ENCODE data around the gene MBLAC1.
A peak's percentile ranks its signal among the peaks of the same experiment; 100 is the strongest.
"Not testable (repeated sequence)": the region's sequence is repeated elsewhere in the genome, so short reads cannot be mapped to it uniquely, and the experiment has no call there.

The MBLAC1 gene

DNA sequence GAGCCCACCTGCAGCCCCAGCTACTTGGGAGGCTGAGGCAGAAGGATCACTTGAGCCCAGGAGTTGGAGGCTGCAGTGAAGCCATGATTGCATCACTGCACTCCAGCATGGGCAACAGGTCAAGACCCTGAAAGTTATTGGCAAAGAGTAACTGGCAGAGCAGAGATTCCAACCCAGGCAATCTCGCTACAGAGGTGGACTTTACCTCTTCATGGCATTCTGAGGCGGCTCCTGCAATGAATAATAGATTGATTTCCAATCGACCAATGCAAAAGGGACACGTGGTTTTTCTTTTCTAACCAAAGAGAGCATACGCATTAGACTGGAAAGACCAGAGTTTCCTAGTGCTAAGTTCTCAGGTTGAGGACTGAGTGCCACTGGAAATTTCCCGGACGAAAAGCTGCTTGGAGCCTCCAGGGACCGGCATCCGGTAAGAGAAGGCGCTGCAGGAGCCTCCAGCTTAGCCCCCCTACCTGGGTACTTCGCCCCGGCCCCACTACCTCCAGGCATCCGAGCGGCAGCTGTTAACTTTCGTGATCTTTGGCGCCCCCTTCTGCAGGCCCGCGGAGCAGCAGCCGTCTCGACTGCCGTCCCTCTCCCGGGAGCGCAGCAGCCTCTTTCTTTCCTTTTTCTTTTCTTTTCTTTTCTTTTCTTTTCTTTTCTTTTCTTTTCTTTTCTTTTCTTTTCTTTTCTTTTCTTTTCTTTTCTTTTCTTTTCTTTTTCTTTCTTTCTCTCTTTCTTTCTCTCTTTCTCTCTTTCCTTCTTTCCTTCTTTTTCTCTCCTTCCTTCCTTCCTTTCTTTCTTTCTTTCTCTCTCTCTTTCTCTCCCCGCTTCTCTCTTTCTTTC lies 4.1 kb downstream of the MBLAC1 start:
- DNase-seq (ENCODE audit: low spot score in 2 of 2) (peak; percentile 73 to 92), ATAC-seq (replicated peaks; ENCODE audit: extremely low read depth, poor library complexity, severe bottlenecking) (no peak)
- H3K27ac Mint-ChIP-seq (ENCODE audit: low read depth) = peak overlapping the region; percentile 89
- peaks cover 31% of the 10 kb centered on the region for H3K4me1 Mint-ChIP-seq
- H3K9me3 Mint-ChIP-seq = no peaks in the 10 kb centered on the region
- H3K27me3 Mint-ChIP-seq = no peaks in the 10 kb centered on the region
- H3K4me3 Mint-ChIP-seq = peak overlapping the region; percentile 18
- H3K36me3 Mint-ChIP-seq (ENCODE audit: insufficient read depth) = peaks cover 12% of the 10 kb centered on the region

DNA sequence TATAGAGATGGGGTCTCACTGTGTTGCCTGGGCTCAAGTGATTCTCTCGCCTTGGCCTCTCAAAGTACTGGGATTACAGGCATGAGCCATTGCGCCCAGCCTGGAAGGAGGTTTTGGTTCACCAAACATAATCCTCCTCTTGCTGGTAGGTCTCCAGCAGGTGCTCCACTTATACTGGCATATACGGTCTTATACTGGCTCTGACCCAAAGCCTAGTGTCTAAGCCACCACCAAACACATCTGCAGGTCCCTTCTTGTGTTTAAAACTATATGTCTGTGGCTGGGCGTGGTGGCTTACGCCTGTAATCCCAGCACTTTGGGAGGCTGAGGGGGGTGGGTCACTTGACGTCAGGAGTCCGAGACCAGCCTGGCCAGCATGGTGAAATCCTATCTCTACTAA lies 5.4 kb downstream of the MBLAC1 start:
- ATAC-seq (replicated peaks; ENCODE audit: extremely low read depth, poor library complexity, severe bottlenecking) (no peak), DNase-seq (ENCODE audit: low spot score in 2 of 2) (no peak)
- H3K4me1 Mint-ChIP-seq = peaks cover 21% of the 10 kb centered on the region
- peaks cover 3% of the 10 kb centered on the region for H3K36me3 Mint-ChIP-seq (ENCODE audit: insufficient read depth)
- no peak overlapping the region for H3K4me3 Mint-ChIP-seq
- H3K27me3 Mint-ChIP-seq = no peaks in the 10 kb centered on the region
- no peaks in the 10 kb centered on the region for H3K9me3 Mint-ChIP-seq
- peak overlapping the region; percentile 39 for H3K27ac Mint-ChIP-seq (ENCODE audit: low read depth)

- Mint-ChIP-seq H3K9me3 (no peaks in the 10 kb centered on the region), H3K36me3 (ENCODE audit: insufficient read depth) (peaks cover 3% of the 10 kb centered on the region), H3K4me1 (peaks cover 19% of the 10 kb centered on the region), H3K4me3 (no peak overlapping the region), H3K27ac (ENCODE audit: low read depth) (peak overlapping the region; percentile 39), H3K27me3 (no peaks in the 10 kb centered on the region)
- DNase-seq (ENCODE audit: low spot score in 2 of 2) (peak; percentile 39 to 46), ATAC-seq (replicated peaks; ENCODE audit: extremely low read depth, poor library complexity, severe bottlenecking) (peak; percentile 68)
Observed at GRCh38 chr7:100132697-100133151, 6.0 kb downstream of the MBLAC1 start.

DNA sequence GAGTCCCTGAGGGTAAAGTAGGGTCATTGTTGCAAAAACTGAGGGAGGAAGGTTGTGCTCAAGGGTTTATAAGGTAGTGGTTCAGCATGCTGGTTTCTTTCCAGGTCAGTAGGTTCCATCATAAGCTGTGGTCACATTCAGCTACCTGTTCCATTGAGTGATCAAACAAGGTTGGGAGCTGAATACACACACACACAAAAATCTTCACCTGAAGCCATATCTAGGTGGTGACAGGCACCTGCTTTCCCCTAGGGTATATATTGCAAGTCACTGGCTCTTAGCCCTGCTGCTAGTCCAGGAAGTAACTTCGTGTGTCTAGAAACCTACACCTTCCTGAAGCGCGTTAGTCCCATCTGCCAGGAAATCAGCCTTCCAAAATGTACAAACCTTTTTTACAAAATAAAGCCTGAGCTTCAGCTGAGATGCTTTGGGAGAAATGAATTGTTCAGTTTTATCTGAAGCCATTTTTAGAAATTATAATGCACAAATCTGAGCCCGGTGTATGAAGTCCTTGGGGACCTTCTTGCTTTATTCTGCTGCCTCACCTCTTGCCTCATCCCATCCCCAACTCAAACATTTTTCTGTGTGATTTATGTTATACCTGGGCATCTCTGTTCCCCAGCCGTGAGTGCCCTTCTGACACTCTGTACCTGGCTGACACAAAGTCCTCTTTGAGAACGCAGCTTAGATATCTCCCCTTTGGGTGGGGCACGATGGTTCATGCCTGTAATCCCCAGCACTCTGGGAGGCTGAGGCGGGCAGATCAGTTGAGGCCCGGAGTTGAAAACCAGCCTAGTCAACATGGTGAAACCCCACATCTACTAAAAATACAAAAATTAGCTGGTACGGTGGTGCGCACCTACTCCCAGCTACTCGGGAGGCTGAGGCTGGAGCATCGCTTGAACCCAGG lies 11.3 kb downstream of the MBLAC1 start:
- no peak for ATAC-seq (replicated peaks; ENCODE audit: extremely low read depth, poor library complexity, severe bottlenecking)
- H3K27me3 Mint-ChIP-seq = peaks cover 8% of the 10 kb centered on the region
- H3K27ac Mint-ChIP-seq (ENCODE audit: low read depth) = no peak overlapping the region
- no peak overlapping the region for H3K4me3 Mint-ChIP-seq
- no peaks in the 10 kb centered on the region for H3K36me3 Mint-ChIP-seq (ENCODE audit: insufficient read depth)
- no peaks in the 10 kb centered on the region for H3K4me1 Mint-ChIP-seq
- no peak for DNase-seq (ENCODE audit: low spot score in 2 of 2)
- H3K9me3 Mint-ChIP-seq = no peaks in the 10 kb centered on the region

DNA sequence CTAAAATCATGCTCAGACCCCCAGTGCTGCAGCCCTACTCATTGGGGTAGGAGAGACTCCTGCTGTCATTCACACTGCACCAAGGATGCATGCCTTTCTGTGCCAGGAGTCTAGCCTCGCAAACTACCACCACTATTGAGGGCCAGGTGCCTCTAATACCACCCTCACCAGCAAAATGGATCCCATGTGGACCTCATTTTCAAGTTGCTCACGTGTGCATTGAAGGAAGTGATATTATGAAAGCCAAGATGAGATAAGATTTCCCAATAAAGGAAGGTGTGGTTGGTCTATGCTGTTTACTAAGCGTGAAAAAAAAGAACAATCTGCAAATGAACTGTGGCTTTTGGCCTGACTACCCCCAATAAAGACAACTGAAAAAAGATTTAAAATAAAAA lies 14.8 kb downstream of the MBLAC1 start:
- ATAC-seq (replicated peaks; ENCODE audit: extremely low read depth, poor library complexity, severe bottlenecking) (no peak), DNase-seq (ENCODE audit: low spot score in 2 of 2) (no peak)
- Mint-ChIP-seq H3K36me3 (ENCODE audit: insufficient read depth) (no peaks in the 10 kb centered on the region), H3K4me1 (no peaks in the 10 kb centered on the region), H3K27me3 (peaks cover 8% of the 10 kb centered on the region), H3K9me3 (no peaks in the 10 kb centered on the region), H3K27ac (ENCODE audit: low read depth) (no peak overlapping the region), H3K4me3 (no peak overlapping the region)

GRCh38 chr7:100142461-100142860 lies 15.7 kb downstream of the MBLAC1 start:
- ATAC-seq (replicated peaks; ENCODE audit: extremely low read depth, poor library complexity, severe bottlenecking) (no peak), DNase-seq (ENCODE audit: low spot score in 2 of 2) (no peak)
- Mint-ChIP-seq H3K27me3 (peaks cover 8% of the 10 kb centered on the region), H3K36me3 (ENCODE audit: insufficient read depth) (no peaks in the 10 kb centered on the region), H3K27ac (ENCODE audit: low read depth) (no peak overlapping the region), H3K4me1 (no peaks in the 10 kb centered on the region), H3K9me3 (no peaks in the 10 kb centered on the region), H3K4me3 (no peak overlapping the region)

DNA sequence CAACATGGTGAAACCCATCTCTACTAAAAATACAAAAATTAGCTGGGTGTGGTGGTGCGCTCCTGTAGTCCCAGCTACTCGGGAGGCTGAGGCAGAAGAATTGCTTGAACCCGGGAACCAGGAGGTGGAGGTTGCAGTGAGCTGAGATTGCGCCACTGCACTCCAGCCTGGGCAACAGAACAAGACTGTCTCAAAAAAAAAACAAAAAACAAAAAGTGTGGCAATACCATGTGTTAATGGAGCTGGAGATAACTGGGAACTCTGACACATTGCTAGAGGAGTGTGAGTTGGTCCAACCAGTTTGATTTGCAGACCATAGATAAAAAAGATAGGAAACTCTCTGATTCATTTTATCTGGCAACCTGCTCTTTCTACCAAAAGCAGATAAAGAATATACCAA lies 19.6 kb downstream of the MBLAC1 start:
- Mint-ChIP-seq H3K4me1 (peaks cover 17% of the 10 kb centered on the region), H3K36me3 (ENCODE audit: insufficient read depth) (peaks cover 10% of the 10 kb centered on the region)
- not testable (repeated sequence) for H3K27ac Mint-ChIP-seq (ENCODE audit: low read depth); H3K9me3 Mint-ChIP-seq; DNase-seq (ENCODE audit: low spot score in 2 of 2); H3K4me3 Mint-ChIP-seq; ATAC-seq (replicated peaks; ENCODE audit: extremely low read depth, poor library complexity, severe bottlenecking); H3K27me3 Mint-ChIP-seq

GRCh38 chr7:100147278-100147677 lies 20.5 kb downstream of the MBLAC1 start:
- no peak overlapping the region for H3K27ac Mint-ChIP-seq (ENCODE audit: low read depth)
- H3K4me3 Mint-ChIP-seq = no peak overlapping the region
- no peaks in the 10 kb centered on the region for H3K27me3 Mint-ChIP-seq
- DNase-seq (ENCODE audit: low spot score in 2 of 2) (no peak), ATAC-seq (replicated peaks; ENCODE audit: extremely low read depth, poor library complexity, severe bottlenecking) (no peak)
- peaks cover 21% of the 10 kb centered on the region for H3K4me1 Mint-ChIP-seq
- no peaks in the 10 kb centered on the region for H3K9me3 Mint-ChIP-seq
- H3K36me3 Mint-ChIP-seq (ENCODE audit: insufficient read depth) = peaks cover 17% of the 10 kb centered on the region

DNA sequence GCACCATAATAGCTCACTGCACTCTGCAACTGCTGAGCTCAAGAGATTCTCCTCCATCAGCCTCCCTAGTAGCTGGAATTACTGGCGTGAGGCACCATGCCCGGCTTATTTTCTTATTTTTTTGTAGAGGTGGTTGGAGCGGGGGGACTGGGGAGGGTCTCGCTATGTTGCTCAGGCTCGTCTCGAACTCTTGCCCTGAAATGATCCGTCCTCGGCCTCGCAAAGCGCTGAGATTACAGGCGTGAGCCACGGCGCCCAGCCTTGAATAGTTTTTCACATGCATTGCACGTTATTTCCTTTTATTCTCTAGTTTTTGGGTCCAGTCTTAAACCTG lies 21.4 kb downstream of the MBLAC1 start:
- peak overlapping the region; percentile 97 for H3K27ac Mint-ChIP-seq (ENCODE audit: low read depth)
- peak overlapping the region; percentile 94 for H3K4me3 Mint-ChIP-seq
- no peaks in the 10 kb centered on the region for H3K27me3 Mint-ChIP-seq
- H3K9me3 Mint-ChIP-seq = no peaks in the 10 kb centered on the region
- H3K4me1 Mint-ChIP-seq = peaks cover 26% of the 10 kb centered on the region
- H3K36me3 Mint-ChIP-seq (ENCODE audit: insufficient read depth) = peaks cover 20% of the 10 kb centered on the region
- DNase-seq (ENCODE audit: low spot score in 2 of 2) = no peak
- ATAC-seq (replicated peaks; ENCODE audit: extremely low read depth, poor library complexity, severe bottlenecking) = peak; percentile 4

- Mint-ChIP-seq H3K27ac (ENCODE audit: low read depth) (peak within 1 kb of the TSS; percentile 97), H3K4me1 (peaks cover 26% of the 10 kb centered on the region), H3K9me3 (no peaks in the 10 kb centered on the region), H3K4me3 (peak within 1 kb of the TSS; percentile 94), H3K27me3 (no peaks in the 10 kb centered on the region), H3K36me3 (ENCODE audit: insufficient read depth) (peaks cover 23% of the 10 kb centered on the region)
- peak; percentile 96 for ATAC-seq (replicated peaks; ENCODE audit: extremely low read depth, poor library complexity, severe bottlenecking)
- peak; percentile 90 to 98 for DNase-seq (ENCODE audit: low spot score in 2 of 2)
Observed at GRCh38 chr7:100148559-100149328, 22.0 kb downstream of the MBLAC1 start, which contains the start of gene LAMTOR4. Gene LAMTOR4, plus strand, starts transcription at chr7:100148918. Its CDS starts 55 bp downstream, at chr7:100148973.

GRCh38 chr7:100152404-100152803 lies 25.6 kb downstream of the MBLAC1 start:
- H3K27me3 Mint-ChIP-seq = no peaks in the 10 kb centered on the region
- no peak overlapping the region for H3K4me3 Mint-ChIP-seq
- peaks cover 46% of the 10 kb centered on the region for H3K4me1 Mint-ChIP-seq
- no peak for DNase-seq (ENCODE audit: low spot score in 2 of 2)
- no peak for ATAC-seq (replicated peaks; ENCODE audit: extremely low read depth, poor library complexity, severe bottlenecking)
- H3K36me3 Mint-ChIP-seq (ENCODE audit: insufficient read depth) = peaks cover 28% of the 10 kb centered on the region
- H3K9me3 Mint-ChIP-seq = no peaks in the 10 kb centered on the region
- H3K27ac Mint-ChIP-seq (ENCODE audit: low read depth) = peak overlapping the region; percentile 33
